ENCODE data around the gene RRP12. TPM values are rescaled to one million over a fixed set of nuclear protein-coding genes. Genes with fewer than 3 reads are reported as not detected.
"Not testable (repeated sequence)": the region's sequence is repeated elsewhere in the genome, so short reads cannot be mapped to it uniquely, and the experiment has no call there.

The RRP12 gene
- total RNA-seq, 6 donors from 2014 or later = 20.4 to 38.2 (median 28.9) TPM

GRCh38 chr10:97353945-97354344, 47.2 kb downstream of the RRP12 start:
- Histone ChIP-seq H3K27ac (peak overlapping the region; percentile 49 to 73 (median 60)), H3K36me3 (peaks cover 0 to 19% (median 3%) of the 10 kb centered on the region in 4 donors), H3K4me3 (no peak overlapping the region), H3K9me3 (no peaks in the 10 kb centered on the region), H3K4me1 (peaks cover 11 to 16% (median 14%) of the 10 kb centered on the region in 4 donors), H3K27me3 (no peaks in the 10 kb centered on the region)
- 61 to 86% methylated on average over 4 of the region's 4 CpGs for WGBS, 2 donors
- TF ChIP-seq POLR2AphosphoS5 (IDR thresholded peaks at IDR 0.05) = peak; percentile 60 to 77
- TF ChIP-seq CTCF (IDR thresholded peaks at IDR 0.05) = no peak
- no peak for TF ChIP-seq EP300 (IDR thresholded peaks at IDR 0.05)
- peak in 1 of 4 donors; percentile 54 for TF ChIP-seq POLR2A (IDR thresholded peaks at IDR 0.05)
- ATAC-seq (ENCODE audit: low FRiP score in 2 of 2) = peak; percentile 63 to 65
- DNase-seq = peak in 1 of 2 donors; percentile 78

GRCh38 chr10:97349752-97350513, 51.2 kb downstream of the RRP12 start:
- H3K27me3 ChIP-seq = no peaks in the 10 kb centered on the region
- WGBS, 2 donors = 77 to 91% methylated on average over 11 to 12 of the region's 12 CpGs
- peaks cover 0 to 1% (median under 1%) of the 10 kb centered on the region in 4 donors for H3K4me1 ChIP-seq
- no peak overlapping the region for H3K4me3 ChIP-seq
- ATAC-seq (ENCODE audit: low FRiP score in 2 of 2) = no peak
- TF ChIP-seq EP300 (IDR thresholded peaks at IDR 0.05) = no peak
- no peak for DNase-seq
- H3K9me3 ChIP-seq = no peaks in the 10 kb centered on the region
- H3K36me3 ChIP-seq = no peaks in the 10 kb centered on the region
- H3K27ac ChIP-seq = no peak overlapping the region

- no peak for DNase-seq
- Histone ChIP-seq H3K4me1 (no peaks in the 10 kb centered on the region), H3K27ac (no peak overlapping the region), H3K9me3 (no peaks in the 10 kb centered on the region), H3K27me3 (no peaks in the 10 kb centered on the region), H3K4me3 (no peak overlapping the region), H3K36me3 (no peaks in the 10 kb centered on the region)
- no peak for ATAC-seq (ENCODE audit: low FRiP score in 2 of 2)
- TF ChIP-seq CTCF (IDR thresholded peaks at IDR 0.05) = no peak
- TF ChIP-seq EP300 (IDR thresholded peaks at IDR 0.05) = no peak
- TF ChIP-seq POLR2AphosphoS5 (IDR thresholded peaks at IDR 0.05) = no peak
- TF ChIP-seq POLR2A (IDR thresholded peaks at IDR 0.05) = no peak
- 100% methylated on average over 4 of the region's 4 CpGs for WGBS, 2 donors
Measured at GRCh38 chr10:97347317-97347716, 53.8 kb downstream of the RRP12 start.

- H3K36me3 ChIP-seq; H3K27me3 ChIP-seq; H3K4me1 ChIP-seq; H3K27ac ChIP-seq; H3K9me3 ChIP-seq; ATAC-seq (ENCODE audit: low FRiP score in 2 of 2); DNase-seq; H3K4me3 ChIP-seq: not testable (repeated sequence)
- WGBS, 2 donors = 76 to 91% methylated on average over 6 of the region's 6 CpGs
Measured at GRCh38 chr10:97343664-97344063, 57.5 kb downstream of the RRP12 start.

- no peak overlapping the region for H3K27ac ChIP-seq
- H3K4me1 ChIP-seq = peaks cover 11 to 15% (median 13%) of the 10 kb centered on the region in 4 donors
- ATAC-seq (ENCODE audit: low FRiP score in 2 of 2) (no peak), DNase-seq (no peak)
- 70 to 78% methylated on average over 2 of the region's 2 CpGs for WGBS, 2 donors
- no peak overlapping the region for H3K4me3 ChIP-seq
- no peaks in the 10 kb centered on the region for H3K36me3 ChIP-seq
- no peak for TF ChIP-seq EP300 (IDR thresholded peaks at IDR 0.05)
- no peaks in the 10 kb centered on the region for H3K9me3 ChIP-seq
- H3K27me3 ChIP-seq = no peaks in the 10 kb centered on the region
Measured at GRCh38 chr10:97341416-97341815, 59.7 kb downstream of the RRP12 start.

GRCh38 chr10:97338041-97338440, 63.1 kb downstream of the RRP12 start:
- Histone ChIP-seq H3K4me3 (no peak overlapping the region), H3K4me1 (peaks cover 19 to 36% (median 26%) of the 10 kb centered on the region in 4 donors), H3K9me3 (no peaks in the 10 kb centered on the region), H3K27me3 (no peaks in the 10 kb centered on the region), H3K36me3 (no peaks in the 10 kb centered on the region), H3K27ac (no peak overlapping the region)
- ATAC-seq (ENCODE audit: low FRiP score in 2 of 2) (no peak), DNase-seq (no peak)
- 47 to 56% methylated on average over 5 of the region's 5 CpGs for WGBS, 2 donors
- TF ChIP-seq POLR2AphosphoS5 (IDR thresholded peaks at IDR 0.05) = no peak
- no peak for TF ChIP-seq EP300 (IDR thresholded peaks at IDR 0.05)
- TF ChIP-seq CTCF (IDR thresholded peaks at IDR 0.05) = no peak
- no peak for TF ChIP-seq POLR2A (IDR thresholded peaks at IDR 0.05)
